ENCODE data around the gene SLC49A3. TPM values are rescaled to one million over a fixed set of nuclear protein-coding genes. Genes with fewer than 3 reads are reported as not detected.

The SLC49A3 gene
- total and polyA plus RNA-seq, 2 of the 13 experiments (the other 11 are each of a cell fraction or from before 2014, with no cell fraction given): 0.07 to 0.17 TPM

- TF ChIP-seq ZBTB38 (CRISPR knock-in tag; IDR thresholded peaks at IDR 0.05): no peak; the same call in 1 of the 2 replicates
- peak; percentile 75; the same call in 1 of the 2 replicates for TF ChIP-seq CHD4 (IDR thresholded peaks at IDR 0.05; ENCODE audit: borderline replicate concordance, low read length)
- TF ChIP-seq, protein P1, sequence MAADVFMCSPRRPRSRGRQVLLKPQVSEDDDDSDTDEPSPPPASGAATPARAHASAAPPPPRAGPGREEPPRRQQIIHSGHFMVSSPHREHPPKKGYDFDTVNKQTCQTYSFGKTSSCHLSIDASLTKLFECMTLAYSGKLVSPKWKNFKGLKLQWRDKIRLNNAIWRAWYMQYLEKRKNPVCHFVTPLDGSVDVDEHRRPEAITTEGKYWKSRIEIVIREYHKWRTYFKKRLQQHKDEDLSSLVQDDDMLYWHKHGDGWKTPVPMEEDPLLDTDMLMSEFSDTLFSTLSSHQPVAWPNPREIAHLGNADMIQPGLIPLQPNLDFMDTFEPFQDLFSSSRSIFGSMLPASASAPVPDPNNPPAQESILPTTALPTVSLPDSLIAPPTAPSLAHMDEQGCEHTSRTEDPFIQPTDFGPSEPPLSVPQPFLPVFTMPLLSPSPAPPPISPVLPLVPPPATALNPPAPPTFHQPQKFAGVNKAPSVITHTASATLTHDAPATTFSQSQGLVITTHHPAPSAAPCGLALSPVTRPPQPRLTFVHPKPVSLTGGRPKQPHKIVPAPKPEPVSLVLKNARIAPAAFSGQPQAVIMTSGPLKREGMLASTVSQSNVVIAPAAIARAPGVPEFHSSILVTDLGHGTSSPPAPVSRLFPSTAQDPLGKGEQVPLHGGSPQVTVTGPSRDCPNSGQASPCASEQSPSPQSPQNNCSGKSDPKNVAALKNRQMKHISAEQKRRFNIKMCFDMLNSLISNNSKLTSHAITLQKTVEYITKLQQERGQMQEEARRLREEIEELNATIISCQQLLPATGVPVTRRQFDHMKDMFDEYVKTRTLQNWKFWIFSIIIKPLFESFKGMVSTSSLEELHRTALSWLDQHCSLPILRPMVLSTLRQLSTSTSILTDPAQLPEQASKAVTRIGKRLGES (CRISPR knock-in tag; IDR thresholded peaks at IDR 0.05; ENCODE audit: borderline replicate concordance): no peak
- TF ChIP-seq, protein P2, sequence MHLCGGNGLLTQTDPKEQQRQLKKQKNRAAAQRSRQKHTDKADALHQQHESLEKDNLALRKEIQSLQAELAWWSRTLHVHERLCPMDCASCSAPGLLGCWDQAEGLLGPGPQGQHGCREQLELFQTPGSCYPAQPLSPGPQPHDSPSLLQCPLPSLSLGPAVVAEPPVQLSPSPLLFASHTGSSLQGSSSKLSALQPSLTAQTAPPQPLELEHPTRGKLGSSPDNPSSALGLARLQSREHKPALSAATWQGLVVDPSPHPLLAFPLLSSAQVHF (CRISPR knock-in tag; IDR thresholded peaks at IDR 0.05): no peak; the same call in 1 of the 2 replicates
- no peak for TF ChIP-seq KDM5B (CRISPR knock-in tag; IDR thresholded peaks at IDR 0.05; ENCODE audit: borderline replicate concordance)
- no peak for TF ChIP-seq ZNF781 (CRISPR knock-in tag; IDR thresholded peaks at IDR 0.05; ENCODE audit: borderline replicate concordance, not compliant biosample characterization)
- TF ChIP-seq ZMYM4 (CRISPR knock-in tag; IDR thresholded peaks at IDR 0.05): no peak
- no peak for TF ChIP-seq ZHX2 (IDR thresholded peaks at IDR 0.05; ENCODE audit: low read depth)
- TF ChIP-seq ZHX2 (CRISPR knock-in tag; IDR thresholded peaks at IDR 0.05; ENCODE audit: borderline replicate concordance): no peak
- no peak for TF ChIP-seq ZNF225 (CRISPR knock-in tag; IDR thresholded peaks at IDR 0.05)
- TF ChIP-seq ZNF24 (IDR thresholded peaks at IDR 0.05): no peak
- TF ChIP-seq ZKSCAN8 (CRISPR knock-in tag; IDR thresholded peaks at IDR 0.05; ENCODE audit: borderline replicate concordance): 0 out of 2 replicates have a peak, but pooled peaks have one; percentile 58
- TF ChIP-seq CENPX (CRISPR knock-in tag; IDR thresholded peaks at IDR 0.05): no peak
- TF ChIP-seq DR1 (CRISPR knock-in tag; IDR thresholded peaks at IDR 0.05): no peak
- no peak for TF ChIP-seq ZNF766 (CRISPR knock-in tag; IDR thresholded peaks at IDR 0.05; ENCODE audit: borderline replicate concordance)
- TF ChIP-seq KDM2A (CRISPR knock-in tag; IDR thresholded peaks at IDR 0.05; ENCODE audit: borderline replicate concordance, low read depth): no peak
- peak; percentile 23; the same call in 1 of the 2 replicates for TF ChIP-seq NR2C2 (CRISPR knock-in tag; IDR thresholded peaks at IDR 0.05; ENCODE audit: borderline replicate concordance)
- TF ChIP-seq SNAPC2 (CRISPR knock-in tag; IDR thresholded peaks at IDR 0.05): no peak
- no peak for TF ChIP-seq ZNF580 (CRISPR knock-in tag; IDR thresholded peaks at IDR 0.05; ENCODE audit: borderline replicate concordance, low read depth)
These were observed 30.0 kb downstream of the SLC49A3 start (continued) for GRCh38 chr4:658681-659667.
